ENCODE data around the gene SLC22A1. TPM values are rescaled to one million over a fixed set of nuclear protein-coding genes. Genes with fewer than 3 reads are reported as not detected.

The SLC22A1 gene
- total and polyA plus RNA-seq, 2 of the 13 experiments (the other 11 are each of a cell fraction or from before 2014, with no cell fraction given), result 0.80 to 0.87 TPM

GRCh38 chr6:160095146-160095845, 26.3 kb upstream of the SLC22A1 start:
- H3K4me3 ChIP-seq (replicated peaks in 1 of 3; ENCODE audit: insufficient read depth in 1 of 3, low read depth in 2 of 3, low read length in 3 of 3), result no peak overlapping the region
- in situ Hi-C loops (cut with HindIII; ENCODE audit: extremely low pct_ligation_motif_present, low pct_unique_long_range_greater_than_20kb), result no loop called here
- peaks cover 37 to 75% of the 10 kb centered on the region in 2 experiments for H3K36me3 ChIP-seq (replicated peaks in 1 of 2; ENCODE audit: control insufficient read depth in 1 of 2, insufficient read depth in 2 of 2, low read length in 2 of 2)
- BruUV-seq (replicated peaks), result no TSS peak
- no peak overlapping the region for H2AFZ ChIP-seq (ENCODE audit: low read length)
- ATAC-seq (no peak), FAIRE-seq (peak; percentile 26), DNase-seq (ENCODE audit: low spot score) (no peak)
- no peaks in the 10 kb centered on the region for H3K79me2 ChIP-seq (ENCODE audit: insufficient read depth, low read length)
- ChIA-PET CTCF (ENCODE audit: low intra/inter-chr PET ratio, low total read pairs) (no interaction called here), POLR2A (no interaction called here)
- no peaks in the 10 kb centered on the region for H3K27me3 ChIP-seq (ENCODE audit: control insufficient read depth in 1 of 2, insufficient read depth in 2 of 2, low read length in 2 of 2)
- no peak overlapping the region for H3K27ac ChIP-seq (ENCODE audit: extremely low read length, insufficient read depth, low read length)
- no peak overlapping the region for H3K9ac ChIP-seq (ENCODE audit: insufficient read depth, low read depth, low read length)
- WGBS (ENCODE audit: low lambda C conversion rate), result 97% methylated on average over 8 of the region's 8 CpGs
- H3K9me3 ChIP-seq (ENCODE audit: low read length), result no peaks in the 10 kb centered on the region
- intact Hi-C loops (cut with micrococcal nuclease; ENCODE audit: unreplicated experiment), result no loop called here
- H3K4me1 ChIP-seq (ENCODE audit: insufficient read depth, low read length), result peaks cover 12% of the 10 kb centered on the region
- TF ChIP-seq ZBTB10 (CRISPR knock-in tag; IDR thresholded peaks at IDR 0.05; ENCODE audit: borderline replicate concordance), result no peak
- no peak for TF ChIP-seq TCF7 (IDR thresholded peaks at IDR 0.05; ENCODE audit: low read depth)
- no peak for TF ChIP-seq KLF15 (CRISPR knock-in tag; IDR thresholded peaks at IDR 0.05; ENCODE audit: borderline replicate concordance)
- TF ChIP-seq SAFB2 (CRISPR knock-in tag; IDR thresholded peaks at IDR 0.05; ENCODE audit: borderline replicate concordance, low read depth), result no peak
- TF ChIP-seq ARNTL (CRISPR knock-in tag; IDR thresholded peaks at IDR 0.05), result no peak
- TF ChIP-seq KDM4B (CRISPR knock-in tag; IDR thresholded peaks at IDR 0.05), result no peak
- no peak for TF ChIP-seq THRA (CRISPR knock-in tag; IDR thresholded peaks at IDR 0.05; ENCODE audit: borderline replicate concordance)
- no peak for TF ChIP-seq NCOA5 (CRISPR knock-in tag; IDR thresholded peaks at IDR 0.05)
- TF ChIP-seq PATZ1 (CRISPR knock-in tag; IDR thresholded peaks at IDR 0.05), result no peak
- no peak for TF ChIP-seq MAF1 (CRISPR knock-in tag; IDR thresholded peaks at IDR 0.05; ENCODE audit: borderline replicate concordance)
- TF ChIP-seq TRIM24 (CRISPR knock-in tag; IDR thresholded peaks at IDR 0.05), result no peak
- TF ChIP-seq ZNF619 (CRISPR knock-in tag; IDR thresholded peaks at IDR 0.05), result no peak
- no peak for TF ChIP-seq E2F5 (CRISPR knock-in tag; conservative IDR thresholded peaks at IDR 0.05)
- TF ChIP-seq ZNF766 (CRISPR knock-in tag; IDR thresholded peaks at IDR 0.05; ENCODE audit: borderline replicate concordance), result no peak
- TF ChIP-seq KDM5B (CRISPR knock-in tag; IDR thresholded peaks at IDR 0.05; ENCODE audit: borderline replicate concordance), result no peak
- no peak overlapping the region for H3K4me2 ChIP-seq (ENCODE audit: low read depth, low read length)
- no peaks in the 10 kb centered on the region for H4K20me1 ChIP-seq (ENCODE audit: insufficient read depth, low read length)

All from HepG2 (cell line).